ENCODE data around the gene EPB41.

DNA sequence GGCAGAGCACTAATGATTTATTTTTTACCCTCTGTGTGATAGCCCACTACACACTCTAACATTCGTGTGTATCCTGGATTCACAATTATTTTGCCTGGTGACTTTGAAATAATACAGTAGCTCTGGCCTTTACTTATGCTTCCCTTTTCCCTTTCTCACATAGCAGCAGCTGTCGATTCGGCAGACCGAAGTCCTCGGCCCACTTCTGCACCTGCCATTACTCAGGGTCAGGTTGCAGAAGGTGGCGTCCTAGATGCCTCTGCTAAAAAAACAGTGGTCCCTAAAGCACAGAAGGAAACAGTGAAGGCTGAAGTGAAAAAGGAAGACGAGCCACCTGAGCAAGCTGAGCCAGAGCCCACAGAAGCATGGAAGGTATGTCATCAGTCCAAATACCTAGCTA is 138.6 kb downstream of the EPB41 start:
- TF ChIP-seq CHD2 (IDR thresholded peaks at IDR 0.05; ENCODE audit: low read depth, low read length), result no peak
- no peak for TF ChIP-seq KDM4B (IDR thresholded peaks at IDR 0.05; ENCODE audit: borderline replicate concordance in 2 of 2, low read depth in 1 of 2)
